ENCODE data around the gene TRMT10B.
"Not testable (repeated sequence)": the region's sequence is repeated elsewhere in the genome, so short reads cannot be mapped to it uniquely, and the experiment has no call there.

The TRMT10B gene

DNA sequence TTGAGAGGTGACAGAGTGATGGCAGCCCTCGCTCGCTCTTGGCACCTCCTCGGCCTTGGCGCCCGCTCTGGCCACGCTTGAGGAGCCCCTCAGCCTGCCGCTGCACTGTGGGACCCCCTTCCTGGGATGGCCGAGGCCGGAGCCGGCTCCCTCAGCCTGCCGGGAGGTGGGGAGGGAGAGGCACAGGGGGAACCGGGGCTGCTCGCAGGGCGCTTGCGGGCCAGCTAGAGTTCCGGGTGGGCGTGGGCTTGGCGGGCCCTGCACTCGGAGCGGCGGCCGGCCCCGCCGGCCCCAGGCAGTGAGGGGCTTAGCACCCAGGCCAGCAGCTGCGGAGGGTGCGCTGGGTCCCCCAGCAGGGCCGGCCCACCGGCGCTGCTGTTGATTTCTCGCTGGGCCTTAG, 1.9 kb upstream of the TRMT10B start:
- not testable (repeated sequence) for DNase-seq

DNA sequence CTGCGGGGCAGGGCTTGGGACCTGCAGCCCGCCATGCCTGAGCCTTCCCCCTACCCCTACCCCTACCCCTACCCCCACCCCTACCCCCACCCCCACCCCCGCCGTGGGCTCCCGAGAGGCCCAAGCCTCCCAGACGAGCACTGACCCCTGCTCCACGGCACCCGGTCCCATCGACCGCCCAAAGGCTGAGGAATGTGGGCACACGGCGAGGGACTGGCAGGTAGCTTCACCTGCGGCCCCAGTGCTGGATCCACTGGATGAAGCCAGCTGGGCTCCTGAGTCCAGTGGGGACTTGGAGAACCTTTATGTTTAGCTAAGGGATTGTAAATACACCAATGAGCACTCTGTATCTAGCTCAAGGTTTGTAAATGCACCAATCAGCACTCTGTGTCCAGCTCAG, 1.5 kb upstream of the TRMT10B start:
- not testable (repeated sequence) for DNase-seq

DNA sequence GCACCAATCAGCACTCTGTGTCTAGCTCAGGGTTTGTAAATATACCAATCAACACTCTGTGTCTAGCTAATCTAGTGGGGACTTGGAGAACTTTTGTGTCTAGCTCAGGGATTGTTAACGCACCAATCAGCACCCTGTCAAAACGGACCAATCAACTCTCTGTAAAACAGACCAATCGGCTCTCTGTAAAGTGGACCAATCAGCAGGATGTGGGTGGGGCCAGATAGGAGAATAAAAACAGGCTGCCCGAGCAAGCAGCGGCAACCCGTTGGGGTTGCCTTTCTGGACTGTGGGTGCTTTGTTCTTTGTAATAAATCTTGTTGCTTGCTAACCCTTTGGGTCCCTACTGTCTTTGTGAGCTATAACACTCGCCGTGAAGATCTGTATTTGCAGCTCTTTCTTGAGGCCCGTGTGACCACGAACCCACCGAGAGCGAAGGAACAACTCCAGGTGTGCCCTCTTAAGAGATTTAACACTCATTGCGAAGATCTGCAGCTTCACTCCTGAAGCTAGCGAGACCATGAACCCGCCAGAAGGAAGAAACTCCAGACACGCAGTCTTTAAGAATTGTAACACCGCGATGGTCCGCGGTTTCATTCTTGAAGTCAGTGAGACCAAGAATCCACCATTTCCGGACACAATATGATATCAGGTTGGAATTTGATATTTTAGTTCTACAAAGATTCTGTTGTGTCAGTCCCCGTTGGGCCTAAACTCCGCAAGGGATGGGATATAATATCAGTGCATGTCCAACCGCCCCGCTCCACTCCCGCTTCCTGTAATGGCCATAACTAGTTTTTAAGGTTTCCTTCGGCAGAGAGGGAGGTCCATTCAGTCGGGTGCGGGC, 740 bp upstream of the TRMT10B start:
- no peak for DNase-seq

DNA sequence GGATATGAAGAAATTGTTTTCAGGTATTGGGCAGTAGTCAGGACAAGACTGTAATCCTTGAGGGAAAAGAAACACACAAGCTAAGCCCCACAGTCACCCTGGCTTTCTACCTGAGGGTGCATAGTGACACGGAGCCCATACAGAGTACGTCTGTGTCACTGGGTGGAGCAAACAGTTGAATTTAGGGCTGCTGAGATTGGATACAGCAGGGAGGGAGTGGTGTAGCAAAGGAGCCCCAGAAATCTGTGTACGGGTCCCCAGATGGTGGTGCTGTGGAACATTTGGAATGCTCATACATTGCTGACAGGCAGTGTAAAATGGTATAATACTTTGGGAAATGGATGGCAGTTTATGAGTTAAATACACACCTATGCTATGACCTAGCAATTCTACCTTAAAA, 5.1 kb downstream of the TRMT10B start:
- DNase-seq, result no peak

DNA sequence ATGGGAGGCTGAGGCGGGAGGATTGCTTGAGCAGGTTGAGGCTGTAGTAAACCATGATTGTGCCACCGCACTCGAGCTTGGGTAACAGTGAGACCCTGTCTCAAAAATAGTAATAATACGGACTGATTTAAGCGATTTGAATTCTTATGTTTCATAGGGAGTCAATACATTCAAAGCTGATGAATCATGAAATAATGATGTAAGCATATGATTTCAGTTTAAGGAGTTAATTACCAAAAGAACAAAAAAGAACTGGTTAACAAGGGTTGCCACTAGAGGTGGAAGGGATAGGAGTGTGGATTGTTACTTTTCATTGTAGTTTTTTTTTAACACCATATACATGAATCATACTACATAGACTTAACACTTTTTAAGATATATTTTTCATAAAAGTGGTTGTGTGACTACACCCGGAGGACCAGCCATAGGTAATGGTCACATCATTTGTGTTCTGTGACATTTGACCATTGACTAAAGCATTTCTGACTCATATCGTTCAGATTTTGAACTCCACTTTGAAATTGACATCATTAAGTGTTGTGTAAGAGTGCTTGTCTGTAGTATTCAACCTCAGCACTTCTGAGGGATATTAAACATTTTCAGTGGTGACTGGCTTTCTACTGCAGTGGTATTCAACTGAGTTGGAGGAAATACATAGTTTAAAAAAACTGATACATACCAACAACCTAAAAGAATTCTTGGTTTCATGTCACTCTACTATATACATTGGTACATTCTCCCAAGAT, 7.0 kb downstream of the TRMT10B start:
- DNase-seq, result no peak

DNA sequence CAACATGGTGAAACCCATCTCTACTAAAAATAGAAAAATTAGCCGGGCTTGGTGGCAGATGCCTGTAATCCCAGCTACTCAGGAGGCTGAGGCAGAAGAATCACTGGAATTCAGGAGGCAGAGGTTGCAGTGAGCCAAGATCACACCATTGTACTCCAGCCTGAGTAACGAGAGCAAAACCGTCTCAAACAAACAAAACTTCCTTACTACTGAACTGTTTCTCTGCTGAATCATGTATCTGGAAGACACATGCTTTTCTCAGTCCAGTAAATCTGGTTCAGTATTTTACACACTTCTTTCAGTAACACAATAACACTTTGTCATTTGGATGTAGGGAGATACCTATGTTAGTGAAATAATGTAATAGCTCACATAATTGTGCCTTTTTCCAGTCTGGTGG, 7.9 kb downstream of the TRMT10B start:
- DNase-seq, result no peak

DNA sequence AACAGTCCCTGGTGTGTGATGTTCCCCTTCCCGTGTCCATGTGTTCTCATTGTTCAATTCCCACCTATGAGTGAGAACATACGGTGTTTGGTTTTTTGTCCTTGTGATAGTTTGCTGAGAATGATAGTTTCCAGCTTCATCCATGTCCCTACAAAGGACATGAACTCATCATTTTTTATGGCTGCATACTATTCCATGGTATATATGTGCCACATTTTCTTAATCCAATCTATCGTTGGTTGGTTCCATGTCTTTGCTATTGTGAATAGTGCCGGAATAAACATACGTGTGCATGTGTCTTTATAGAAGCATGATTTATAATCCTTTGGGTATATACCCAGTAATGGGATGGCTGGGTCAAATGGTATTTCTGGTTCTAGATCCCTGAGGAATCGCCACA, 11.7 kb downstream of the TRMT10B start:
- DNase-seq, result not testable (repeated sequence)

DNA sequence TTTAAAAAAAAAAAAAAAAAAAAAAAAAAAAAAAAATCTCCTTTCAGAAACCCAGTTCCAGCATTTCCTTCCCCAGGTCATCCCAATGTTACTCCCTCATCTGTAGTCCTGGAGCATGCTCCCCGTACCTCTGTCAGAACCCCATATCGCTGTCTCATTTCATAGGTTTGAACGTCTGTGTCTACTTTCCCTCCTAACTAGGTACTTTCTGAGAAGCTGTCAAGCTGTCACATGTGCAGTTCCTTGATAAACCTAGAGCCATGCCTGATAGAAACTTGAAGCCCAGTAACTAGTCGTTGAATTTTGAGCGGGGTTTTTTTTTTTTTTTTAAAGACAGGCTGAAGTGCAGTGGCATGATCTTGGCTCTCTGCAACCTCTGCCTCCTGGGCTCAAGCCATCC, 15.7 kb downstream of the TRMT10B start:
- DNase-seq, result no peak

DNA sequence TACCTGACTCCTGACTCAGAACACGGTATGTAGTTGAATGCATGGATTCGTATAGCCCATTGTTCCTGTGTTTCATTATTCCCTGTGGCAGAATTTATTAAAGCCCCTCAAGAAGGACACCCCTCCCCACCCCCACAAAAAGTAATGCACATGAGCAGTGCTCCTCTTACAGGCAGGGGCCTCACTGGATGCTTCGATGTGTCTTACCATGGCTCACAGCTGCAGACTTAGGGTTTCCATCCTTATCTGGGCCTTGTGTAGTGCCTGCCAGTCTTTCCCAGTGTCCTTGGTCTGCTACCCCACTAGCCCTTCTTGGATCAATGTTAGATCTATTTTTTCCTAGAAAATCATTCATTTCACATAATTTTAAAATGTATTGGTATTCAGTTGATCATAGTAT, 16.4 kb downstream of the TRMT10B start:
- DNase-seq, result no peak

DNA sequence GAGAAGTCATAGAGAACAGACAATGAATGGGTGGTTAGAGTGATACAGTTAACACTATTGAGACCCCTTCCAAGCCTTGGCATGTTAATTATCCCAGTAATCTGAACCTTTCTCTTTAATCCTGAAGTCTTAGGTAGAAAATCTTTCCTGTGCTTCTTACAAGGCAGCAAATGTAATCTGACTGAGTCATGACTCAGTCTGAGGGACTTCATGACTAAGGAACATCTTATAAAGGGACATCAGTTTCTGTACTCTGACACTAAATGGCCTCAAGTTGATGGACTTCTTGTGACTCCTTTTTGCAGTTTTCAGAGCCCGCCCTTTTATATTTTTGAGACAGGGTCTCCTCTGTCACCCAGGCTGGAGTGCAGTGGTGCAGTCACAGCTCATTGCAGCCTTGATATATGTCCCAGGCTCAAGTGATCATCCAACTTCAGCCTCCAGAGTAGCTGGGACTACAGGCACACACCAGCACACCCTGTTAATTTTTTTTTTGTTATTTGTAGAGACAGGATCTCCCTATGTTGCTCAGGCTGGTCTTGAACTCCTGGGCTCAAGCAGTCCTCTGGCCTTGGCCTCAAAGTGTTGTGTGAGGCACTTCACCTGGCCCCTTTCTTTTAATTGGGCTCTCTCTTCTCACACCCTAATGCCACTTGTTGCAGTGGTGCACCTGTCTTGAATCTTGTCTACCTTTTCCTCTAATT, 21.8 kb downstream of the TRMT10B start:
- no peak for DNase-seq

DNA sequence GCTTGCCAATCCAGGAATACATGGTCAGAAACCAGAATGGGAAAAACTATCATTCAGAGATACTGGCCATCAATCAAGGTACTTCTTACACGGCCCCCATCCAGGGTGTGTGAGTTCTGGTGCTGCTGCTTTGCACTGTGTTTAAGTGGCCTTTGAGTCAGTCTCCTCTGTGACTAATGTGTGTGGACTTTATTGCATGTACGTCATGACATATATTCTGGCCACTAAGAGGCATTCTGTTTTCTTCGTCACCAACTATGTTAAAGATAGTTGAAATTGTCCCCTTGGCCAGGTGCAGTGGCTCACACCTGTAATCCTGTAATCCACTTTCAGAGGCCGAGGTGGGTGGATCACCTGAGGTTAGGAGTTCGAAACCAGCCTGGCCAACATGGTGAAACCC, 22.7 kb downstream of the TRMT10B start:
- DNase-seq, result no peak

DNA sequence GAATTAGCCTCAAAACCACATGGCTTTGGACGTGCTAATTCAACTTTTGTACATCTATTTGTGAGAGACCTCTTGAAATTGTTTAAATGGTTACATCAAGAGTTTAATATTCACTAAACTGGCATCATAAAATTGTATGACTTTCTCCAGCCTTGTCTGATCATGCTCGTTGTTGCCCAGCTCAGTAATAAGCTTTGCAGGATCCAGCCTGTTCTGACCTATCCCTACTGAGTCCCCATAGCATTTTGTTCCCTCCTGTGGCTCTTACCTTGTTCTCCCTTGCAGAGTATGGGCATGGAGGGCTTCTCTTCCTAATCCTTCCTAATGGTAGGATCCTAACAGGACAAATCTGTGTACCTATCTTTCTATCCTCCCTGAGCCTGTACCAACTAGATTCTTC, 24.9 kb downstream of the TRMT10B start:
- no peak for DNase-seq

DNA sequence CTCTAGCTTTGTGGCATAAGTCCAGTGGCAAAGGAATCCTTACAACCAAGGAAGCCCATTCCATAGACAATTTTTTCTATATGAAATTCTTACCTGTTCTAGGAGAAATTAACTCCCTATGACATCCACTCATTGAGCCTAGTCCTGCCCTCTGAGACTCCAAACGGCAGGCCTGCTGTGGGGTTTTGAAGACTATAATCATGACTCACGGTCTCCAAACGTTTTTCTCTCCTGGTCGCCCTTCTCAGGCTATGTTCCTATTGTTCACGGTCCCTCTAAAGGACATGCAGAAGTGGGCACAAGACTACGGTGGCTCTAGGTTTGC, 30.6 kb downstream of the TRMT10B start:
- DNase-seq, result no peak

DNA sequence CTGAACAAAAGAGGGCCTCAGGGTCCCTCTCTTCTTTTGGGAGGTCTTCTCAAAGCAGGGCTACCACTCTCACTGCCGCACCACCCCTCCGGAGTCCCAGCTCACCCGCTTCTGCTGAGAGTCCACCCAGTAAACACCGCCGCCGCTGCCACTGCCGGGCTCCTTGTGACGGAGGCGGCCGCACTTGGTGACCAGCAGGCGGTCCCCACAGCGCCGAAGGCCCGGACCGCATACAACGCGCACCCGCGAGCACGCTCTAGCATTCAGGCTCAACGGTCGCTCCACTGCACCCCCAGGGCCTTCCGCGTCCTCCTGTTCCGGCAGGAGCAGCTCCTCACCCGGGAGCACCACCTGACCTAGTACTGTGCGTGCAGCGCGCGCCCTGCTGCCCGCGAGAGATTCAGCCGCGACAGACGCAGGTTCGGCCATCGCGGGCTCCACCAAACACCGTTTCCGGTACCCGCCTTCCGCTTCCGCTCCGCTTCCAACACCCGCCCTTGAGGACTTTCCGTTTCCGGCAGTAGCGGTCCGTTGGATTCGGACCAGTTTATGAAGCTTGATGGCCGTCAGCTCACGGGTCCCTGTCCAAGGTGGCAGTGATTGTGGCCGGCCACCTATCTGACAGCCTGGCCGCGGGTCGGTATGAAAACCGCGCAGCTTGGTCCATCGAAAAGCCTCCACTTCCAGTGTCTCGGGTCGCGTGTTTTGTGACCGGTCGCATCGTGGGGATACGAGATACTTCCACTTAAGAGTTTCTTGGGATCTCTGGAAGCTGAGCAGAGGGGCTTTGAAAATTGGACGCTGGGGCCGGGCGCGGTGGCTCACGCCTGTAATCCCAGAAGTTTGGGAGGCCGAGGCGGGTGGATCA, 31.2 kb downstream of the TRMT10B start, which contains the start of gene EXOSC3:
TSS of gene EXOSC3 (minus strand) at position 449 of the 868 bp plus-strand sequence. CDS start at position 429, 20 bp downstream.
- peak; percentile 25 for DNase-seq

DNA sequence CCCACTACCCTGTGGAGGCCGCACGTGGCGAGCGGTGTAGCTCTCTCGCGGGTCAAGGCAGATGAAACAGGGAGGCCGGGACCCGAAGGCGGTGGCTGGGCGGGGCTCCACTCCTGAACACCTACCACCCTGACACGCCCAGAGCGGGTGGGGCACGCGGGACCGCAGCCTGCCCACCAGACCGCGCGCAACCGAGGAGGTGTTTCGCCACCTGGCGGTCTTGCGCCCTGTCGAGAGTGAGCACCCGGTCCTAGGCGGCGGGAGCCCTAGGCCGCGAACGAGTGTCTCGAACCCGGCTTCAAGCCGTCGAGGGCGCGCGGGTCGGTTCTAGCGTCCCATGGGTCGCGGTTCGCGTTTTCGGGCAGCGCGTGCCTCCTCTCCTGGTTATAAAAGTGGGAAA, 33.5 kb downstream of the TRMT10B start:
- no peak for DNase-seq

DNA sequence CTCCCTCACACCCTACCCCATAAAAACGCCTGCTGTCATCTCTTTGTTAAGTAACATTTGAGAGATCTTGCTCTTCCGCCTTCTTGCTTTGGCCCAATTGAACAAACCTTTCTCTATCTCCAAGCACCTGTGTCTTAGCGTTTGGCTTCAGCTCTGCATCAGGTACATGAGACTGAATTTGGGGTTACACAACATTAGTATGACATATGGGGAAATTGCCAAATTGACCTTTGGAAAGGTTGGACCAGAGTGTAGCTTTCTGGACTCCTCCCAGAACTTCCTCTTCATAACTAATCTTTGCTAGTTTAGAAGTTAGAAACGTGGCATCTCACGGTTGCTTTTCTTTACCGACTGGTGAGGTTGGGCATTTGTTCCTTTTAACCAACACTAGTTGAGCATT, 34.7 kb downstream of the TRMT10B start:
- no peak for DNase-seq

DNA sequence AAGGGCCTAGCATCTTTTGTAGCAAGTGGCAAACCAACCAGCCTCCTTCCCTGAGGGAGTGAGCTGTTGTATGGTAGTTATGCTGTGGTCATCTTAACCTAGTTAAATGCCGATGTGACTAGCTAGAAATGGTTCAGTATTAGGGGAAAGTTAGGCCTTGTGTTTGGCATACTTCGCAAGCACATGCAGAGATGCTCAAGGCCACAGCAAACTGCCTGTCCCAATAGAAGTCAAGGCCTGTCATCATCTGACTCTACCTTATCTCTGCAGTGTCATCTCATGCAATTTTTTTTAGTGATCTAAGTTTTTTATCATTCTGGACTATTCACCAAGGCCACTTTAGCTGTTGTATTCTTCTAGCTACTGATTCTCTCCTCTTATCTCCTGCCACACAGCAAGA, 36.5 kb downstream of the TRMT10B start:
- DNase-seq, result no peak

DNA sequence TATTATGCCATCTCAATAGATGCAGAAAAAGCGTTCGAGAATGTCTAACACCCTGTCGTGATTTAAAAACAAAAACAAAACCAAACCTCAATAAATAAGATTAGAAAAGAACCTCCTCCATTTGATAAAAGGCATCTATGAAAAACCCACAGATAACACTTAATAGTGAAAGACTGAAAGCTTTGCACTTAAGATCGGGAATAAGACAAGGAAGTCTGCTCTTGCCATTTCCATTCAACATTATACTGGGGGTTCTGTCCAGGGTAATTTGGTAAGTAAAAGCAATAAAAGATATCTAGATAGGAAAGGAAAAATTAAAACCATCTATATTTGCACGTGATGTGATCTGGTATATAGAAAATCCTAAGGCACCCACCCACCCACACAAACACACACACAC, 38.5 kb downstream of the TRMT10B start:
- no peak for DNase-seq

DNA sequence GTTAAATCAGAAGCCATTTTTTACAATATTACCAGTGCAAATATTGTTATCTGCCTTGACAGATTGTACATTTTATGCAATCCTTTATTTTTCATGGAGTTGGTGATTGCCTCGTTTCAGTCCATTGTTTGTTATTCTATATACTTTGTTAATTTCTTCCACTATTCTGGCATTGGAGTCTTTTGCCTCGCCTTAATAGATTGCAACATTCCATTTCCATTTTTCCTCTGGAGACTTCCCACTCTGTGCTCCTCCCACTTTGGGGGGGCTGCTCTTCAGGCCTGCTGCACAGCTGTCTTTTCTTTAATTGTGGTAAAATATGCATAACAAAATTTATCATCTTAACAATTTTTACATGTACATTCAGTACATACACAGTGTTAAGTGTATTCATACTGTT, 42.6 kb downstream of the TRMT10B start:
- no peak for DNase-seq

DNA sequence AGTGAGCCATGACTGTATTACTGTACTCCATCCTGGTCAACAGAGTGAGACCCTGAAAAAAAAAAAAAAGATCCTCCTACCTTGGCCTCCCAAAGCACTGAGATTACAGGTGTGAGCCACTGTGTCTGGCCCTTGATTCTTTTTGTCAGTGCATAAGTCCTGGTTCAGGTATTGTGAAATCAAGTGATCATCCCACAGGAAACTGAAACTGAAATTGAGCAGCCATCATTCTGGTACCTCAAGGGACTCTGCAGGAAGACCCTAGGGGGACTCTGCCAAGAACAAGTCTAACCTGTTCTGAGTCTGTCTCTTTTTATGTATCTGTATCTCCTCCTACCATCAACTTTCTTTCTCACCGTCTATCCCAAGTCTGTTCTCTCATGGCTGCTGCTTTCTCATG, 45.1 kb downstream of the TRMT10B start:
- no peak for DNase-seq

DNA sequence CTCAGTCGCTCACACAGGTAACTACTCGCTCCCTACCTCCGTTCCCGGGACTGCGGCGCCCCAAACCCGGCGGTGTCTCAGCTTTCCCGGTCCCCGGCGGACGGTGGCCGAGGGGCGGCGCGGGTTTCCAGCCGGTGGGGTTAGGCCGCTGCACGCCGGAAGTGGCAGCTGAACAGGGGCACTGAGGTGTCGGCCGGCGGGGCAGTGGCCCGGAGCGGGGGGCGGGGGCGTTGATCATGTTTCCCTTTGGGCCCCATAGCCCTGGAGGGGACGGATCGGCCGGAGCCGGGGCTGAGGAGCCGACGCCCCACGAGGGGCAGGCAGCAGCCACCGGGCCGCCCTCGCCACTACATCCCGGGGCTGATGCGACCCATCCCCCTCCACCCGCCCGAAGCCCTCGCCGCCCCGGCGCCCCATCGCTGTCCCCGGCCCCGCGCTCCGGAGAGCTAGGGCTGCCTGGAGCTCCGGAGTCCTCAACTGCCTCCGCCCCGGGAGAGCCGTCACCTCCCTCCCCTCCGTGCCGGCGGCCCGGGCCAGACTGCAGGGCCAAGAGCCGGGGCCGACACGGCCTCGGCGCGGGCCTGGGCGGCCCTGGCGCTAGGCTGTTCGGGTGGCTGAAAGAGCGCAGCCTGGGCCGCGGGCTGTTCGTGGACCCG, 47.2 kb downstream of the TRMT10B start, which contains the start of gene DCAF10:
TSS of gene DCAF10 (plus strand) at position 167 of the 656 bp plus-strand sequence. CDS start at position 237, 70 bp downstream.
- no peak for DNase-seq

DNA sequence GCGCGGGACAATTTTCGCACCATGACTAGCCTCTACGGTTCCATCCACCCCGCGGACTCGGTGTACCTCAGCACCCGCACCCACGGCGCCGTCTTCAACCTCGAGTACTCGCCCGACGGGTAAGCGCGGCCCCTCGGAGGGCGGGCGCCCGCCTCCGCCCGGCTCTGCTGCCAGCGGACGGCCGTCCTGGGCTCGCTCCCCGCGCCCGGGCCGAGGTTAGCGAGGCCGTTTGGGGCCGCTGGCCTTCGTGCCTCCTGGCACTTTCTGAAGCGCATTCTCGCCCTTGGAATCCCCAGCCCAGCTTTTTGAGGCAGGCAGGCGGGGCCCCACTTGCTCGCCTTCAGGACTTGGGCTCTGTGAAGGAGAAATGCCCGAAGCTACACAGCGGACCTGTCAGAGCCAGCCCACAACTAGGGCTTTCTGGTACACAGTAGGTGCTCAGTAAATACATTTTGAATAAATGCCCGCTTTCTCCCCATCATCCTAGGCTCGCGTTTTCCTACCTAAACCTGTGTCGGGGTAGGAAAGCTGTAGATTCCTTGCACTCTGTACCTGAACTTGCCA, 47.8 kb downstream of the TRMT10B start:
- no peak for DNase-seq
